GM12801 (cell line): ENCODE results near the gene FUCA2.

Experiments used
- CTCF ChIP-seq: IDR thresholded peaks from one replicate; pipeline ENCODE4 v1.5.1; 2011; ENCODE audit warnings: control low read depth; ENCODE audit not compliant: insufficient read length; ENCODE audit errors: extremely low read depth

Gene FUCA2

GRCh38 chr6:143486752-143487151, 24.8 kb downstream of the FUCA2 start:
- TF ChIP-seq CTCF = no peak

- no peak for TF ChIP-seq CTCF
Measured at GRCh38 chr6:143485967-143486366, 25.6 kb downstream of the FUCA2 start.

DNA sequence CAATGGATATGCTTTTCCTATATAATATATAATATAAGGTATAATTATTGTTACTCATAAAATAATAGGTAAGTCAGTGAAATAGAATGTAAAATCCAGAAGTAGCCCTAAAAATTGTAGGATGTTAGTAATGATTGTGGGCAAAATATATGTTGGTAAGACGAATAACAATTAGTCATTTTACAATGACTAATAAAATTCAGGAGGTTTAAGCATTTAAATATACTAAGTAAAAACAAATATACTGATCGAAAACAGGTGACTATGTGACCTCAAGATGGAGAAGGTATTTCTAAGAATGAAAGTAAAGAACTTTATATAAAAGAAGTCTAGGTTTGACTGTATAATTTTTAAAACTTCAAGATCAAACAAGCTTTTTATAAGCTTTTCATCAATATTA, 28.9 kb downstream of the FUCA2 start:
- no peak for TF ChIP-seq CTCF

DNA sequence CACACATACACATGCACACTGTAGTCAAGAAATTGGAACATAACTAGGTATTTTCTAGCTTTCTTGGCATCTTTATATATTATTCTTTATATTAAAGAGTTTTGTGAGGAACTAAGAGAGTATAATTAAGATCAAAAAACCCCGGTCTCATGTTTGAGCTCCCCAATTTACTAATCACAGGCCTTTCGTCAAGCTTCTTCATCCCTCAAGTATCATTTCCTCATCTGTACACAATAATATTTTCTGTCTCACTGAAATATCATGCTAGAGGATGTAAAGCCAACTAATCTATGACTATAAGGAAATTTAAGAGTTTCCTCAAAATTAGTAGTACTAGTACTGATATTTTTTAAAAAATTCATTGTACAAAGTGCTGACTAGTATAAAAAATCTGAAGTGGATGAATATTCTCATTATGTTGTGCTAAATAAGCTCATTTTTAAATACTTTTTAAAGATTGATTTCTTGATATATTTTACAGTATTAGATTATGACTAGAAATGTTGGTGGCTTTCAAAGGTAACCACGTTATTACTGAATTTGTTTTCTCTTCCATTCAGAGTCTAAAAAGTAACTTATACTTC, 32.9 kb downstream of the FUCA2 start:
- TF ChIP-seq CTCF = no peak

DNA sequence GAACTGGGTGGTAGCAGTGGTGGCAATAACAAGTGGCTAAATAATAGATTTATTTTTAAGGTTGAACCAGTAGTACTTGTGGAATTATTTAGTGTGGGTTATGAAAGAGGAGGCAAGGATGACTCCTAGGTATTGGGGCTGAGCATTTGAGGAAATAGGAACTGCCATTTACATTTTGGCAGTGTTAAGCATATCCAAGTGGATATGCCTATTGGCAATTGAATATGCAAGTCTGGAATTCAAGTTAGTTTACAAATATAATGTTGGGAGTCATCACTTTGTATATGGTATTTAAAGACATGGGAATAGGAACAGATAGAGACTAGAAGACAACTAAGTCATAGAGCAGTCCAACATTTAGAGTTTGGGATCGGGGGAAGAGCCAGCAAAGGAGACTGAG, 35.0 kb downstream of the FUCA2 start:
- TF ChIP-seq CTCF = no peak

GRCh38 chr6:143471822-143472221, 39.7 kb downstream of the FUCA2 start:
- no peak for TF ChIP-seq CTCF

GRCh38 chr6:143468026-143468425, 43.5 kb downstream of the FUCA2 start:
- TF ChIP-seq CTCF = no peak

DNA sequence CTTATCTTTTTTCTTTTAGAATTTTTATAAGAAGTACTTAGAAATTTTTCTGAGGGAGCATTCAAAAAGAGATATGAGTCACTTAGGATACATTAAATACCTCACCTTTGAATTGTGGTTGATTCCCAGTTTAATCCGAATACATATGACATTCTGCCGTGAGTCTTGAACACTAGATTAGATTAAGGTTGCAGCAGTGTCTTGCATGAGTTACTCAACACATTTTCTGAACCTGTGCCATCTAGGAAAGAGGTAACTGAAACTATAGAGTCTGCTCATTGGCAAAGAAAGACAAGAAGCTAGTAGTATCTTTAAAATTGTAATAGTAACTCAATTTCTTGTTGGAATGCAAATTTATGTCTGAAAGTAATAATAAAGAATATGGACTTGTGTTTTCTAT, 46.0 kb downstream of the FUCA2 start:
- TF ChIP-seq CTCF = no peak
